SK-N-SH (cell line): ENCODE results near the gene SNX5. TPM values are rescaled to one million over a fixed set of nuclear protein-coding genes. Genes with fewer than 3 reads are reported as not detected.

Source experiments
- CTCF ChIA-PET: fragments of 300-600, 350-600 bp; formaldehyde crosslinking; extraction: SDS; loops from one replicate; lab custom pipeline; 2021; lab: Yijun Ruan, JAX
- POLR2A ChIA-PET: fragments of 350-600 bp; sonication (Branson Sonifier 250); formaldehyde crosslinking; extraction: SDS; loops from one replicate; lab custom pipeline; 2020; ENCODE audit warnings: antibody characterized with exemption, inconsistent platforms; lab: Yijun Ruan, JAX
- DNase-seq: peaks from one replicate; pipeline ENCODE4 v3.0.0; 2012
- H2AFZ ChIP-seq: fragments of 200-600 bp; sonication (generic); 2 replicates; pipeline ENCODE4 v1.8.1; 2016; ENCODE audit warnings: antibody characterized with exemption, mild to moderate bottlenecking, low read depth
- H3F3A ChIP-seq: fragments of 200-600 bp; sonication (generic); replicated peaks from 2 replicates; pipeline ENCODE3; 2016; ENCODE audit warnings: antibody characterized with exemption, mild to moderate bottlenecking; ENCODE audit not compliant: insufficient read depth
- H3K27ac ChIP-seq, 2 experiments: fragments of 200-500 bp in 1 of 2; fragments of 200-600 bp in 1 of 2; sonication (Bioruptor generic) in 1 of 2; sonication (generic), shearing (Covaris generic) in 1 of 2; 2 replicates each; pipeline versions ENCODE4 v1.5.1 to v1.6.1; 2014 to 2016; ENCODE audit warnings: low read depth in 2 of 2, inconsistent platforms in 1 of 2, low read length in 1 of 2, mild to moderate bottlenecking in 1 of 2, mixed read lengths in 1 of 2
- H3K27me3 ChIP-seq: fragments of 200-600 bp; sonication (generic), shearing (Covaris generic); 2 replicates; pipeline ENCODE4 v1.6.1; 2016; ENCODE audit warnings: mixed run types; ENCODE audit not compliant: insufficient read depth
- H3K36me3 ChIP-seq, 2 experiments: fragments of 200-500 bp in 1 of 2; fragments of 200-600 bp in 1 of 2; sonication (Bioruptor generic) in 1 of 2; sonication (generic) in 1 of 2; replicated peaks in 1 of 2; 2 replicates each; pipeline versions ENCODE3 to v1.5.1; 2014 to 2016; ENCODE audit warnings: low read length in 1 of 2, mild to moderate bottlenecking in 1 of 2; ENCODE audit not compliant: insufficient read depth in 2 of 2, control insufficient read depth in 1 of 2
- H3K4me1 ChIP-seq, 2 experiments: fragments of 200-500 bp in 1 of 2; fragments of 200-600 bp in 1 of 2; sonication (Bioruptor generic) in 1 of 2; sonication (generic), shearing (Covaris generic) in 1 of 2; 2 replicates each; pipeline versions ENCODE4 v1.5.1 to v1.6.1; 2014 to 2016; ENCODE audit warnings: low read depth in 1 of 2, low read length in 1 of 2, mixed run types in 1 of 2; ENCODE audit not compliant: insufficient read depth in 2 of 2, control insufficient read depth in 1 of 2
- H3K4me2 ChIP-seq: fragments of 200-600 bp; sonication (generic), shearing (Covaris generic); 2 replicates; pipeline ENCODE4 v1.6.1; 2017; ENCODE audit warnings: mixed run types
- H3K4me3 ChIP-seq, 2 experiments: fragments of 200-500 bp in 1 of 2; fragments of 200-600 bp in 1 of 2; sonication (Bioruptor generic) in 1 of 2; sonication (generic), shearing (Covaris generic) in 1 of 2; 2 replicates each; pipeline versions ENCODE4 v1.5.1 to v1.8.1; 2014 to 2016; ENCODE audit warnings: low read depth in 2 of 2, inconsistent platforms in 1 of 2, low read length in 1 of 2, mild to moderate bottlenecking in 1 of 2, mixed read lengths in 1 of 2, moderate library complexity in 1 of 2
- H3K79me2 ChIP-seq: fragments of 200-600 bp; sonication (generic); 2 replicates; pipeline ENCODE4 v1.8.1; 2017; ENCODE audit warnings: mild to moderate bottlenecking; ENCODE audit not compliant: insufficient read depth
- H3K9ac ChIP-seq: fragments of 200-600 bp; sonication (generic); 2 replicates; pipeline ENCODE4 v1.6.1; 2017; ENCODE audit warnings: mixed run types
- H3K9me2 ChIP-seq: fragments of 200-600 bp; sonication (generic); 2 replicates; pipeline ENCODE4 v1.6.1; 2017; ENCODE audit warnings: mixed run types
- H3K9me3 ChIP-seq: fragments of 200-600 bp; sonication (generic); 2 replicates; pipeline ENCODE4 v1.6.1; 2017; ENCODE audit warnings: mixed run types, mild to moderate bottlenecking, moderate library complexity
- H4K20me1 ChIP-seq: fragments of 200-600 bp; sonication (generic); 2 replicates; pipeline ENCODE4 v1.6.1; 2017; ENCODE audit warnings: mild to moderate bottlenecking, mixed run types; ENCODE audit not compliant: insufficient read depth
- CHD2 ChIP-seq: fragments of 150-350 bp; IDR thresholded peaks from 2 replicates; pipeline ENCODE4 v1.6.1; 2018; ENCODE audit warnings: low read length; ENCODE audit not compliant: partially characterized antibody
- ELF1 ChIP-seq: IDR thresholded peaks from 2 replicates; pipeline ENCODE4 v1.4.0; 2012
- FOXJ3 ChIP-seq: sonication (generic); formaldehyde crosslinking; IDR thresholded peaks from 2 replicates; pipeline ENCODE4 v1.5.1; 2020; ENCODE audit warnings: mild to moderate bottlenecking, missing genetic modification reagents
- FOXM1 ChIP-seq: IDR thresholded peaks from 2 replicates; pipeline ENCODE4 v1.4.0; 2012; ENCODE audit warnings: low read depth, mild to moderate bottlenecking
- GABPA ChIP-seq: IDR thresholded peaks from 2 replicates; pipeline ENCODE4 v1.4.0; 2012; ENCODE audit warnings: low read depth, mild to moderate bottlenecking
- MAX ChIP-seq: IDR thresholded peaks from 2 replicates; pipeline ENCODE4 v1.4.0; 2012; ENCODE audit warnings: low read depth
- MEF2A ChIP-seq: IDR thresholded peaks from 2 replicates; pipeline ENCODE4 v1.4.0; 2012; ENCODE audit warnings: low read depth, borderline replicate concordance
- MXI1 ChIP-seq: IDR thresholded peaks from 2 replicates; pipeline ENCODE4 v1.6.1; 2012; ENCODE audit warnings: mild to moderate bottlenecking, low read depth, low read length, improper control_type of control experiment
- NFIC ChIP-seq: IDR thresholded peaks from 2 replicates; pipeline ENCODE4 v1.4.0; 2012; ENCODE audit warnings: borderline replicate concordance
- PBX3 ChIP-seq: IDR thresholded peaks from 2 replicates; pipeline ENCODE4; 2012
- POLR2AphosphoS5 ChIP-seq: IDR thresholded peaks from 2 replicates; pipeline ENCODE4 v1.6.1; 2012; ENCODE audit warnings: low read depth, low read length
- RAD21 ChIP-seq: IDR thresholded peaks from 2 replicates; pipeline ENCODE4 v1.6.1; 2012; ENCODE audit warnings: mild to moderate bottlenecking, low read length
- RCOR1 ChIP-seq: fragments of 150-350 bp; IDR thresholded peaks from 2 replicates; pipeline ENCODE4 v1.6.1; 2017; ENCODE audit warnings: antibody characterized with exemption, low read length
- REST ChIP-seq: IDR thresholded peaks from 2 replicates; pipeline ENCODE4 v1.6.1; 2012; ENCODE audit warnings: mild to moderate bottlenecking, low read depth, low read length, moderate library complexity
- TCF12 ChIP-seq: IDR thresholded peaks from 2 replicates; pipeline ENCODE4 v1.4.0; 2012
- WGBS: methylation state at CpG from one replicate; pipeline ENCODE4 v1.1.6; 2017; ENCODE audit warnings: low lambda C conversion rate; 5-methylcytosine and 5-hydroxymethylcytosine counted together
- polyA plus RNA-seq, 3 experiments: library from polyadenylated mRNA; depleted of rRNA; stranded (reverse); fragments of >200 nt; gene quantifications; 2 replicates each; pipeline ENCODE4 v1.2.3, GENCODE V29; 2012

Gene SNX5
- polyA plus RNA-seq, 1 of the 3 experiments (the other 2 are of a cell fraction): 76.2 TPM

- Histone ChIP-seq H3K4me2 (no peak overlapping the region), H3K36me3 (peaks cover 5% of the 10 kb centered on the region in 2 experiments), H3K9me3 (no peaks in the 10 kb centered on the region), H3K79me2 (peaks cover 5% of the 10 kb centered on the region; the same call in 1 of the 2 replicates), H3K27me3 (no peaks in the 10 kb centered on the region), H3K27ac (no peak overlapping the region), H2AFZ (no peak overlapping the region), H3K9ac (no peak overlapping the region), H3K4me1 (peaks cover 0 to 4% of the 10 kb centered on the region in 2 experiments; a peak in 1 of 4 replicates), H3K4me3 (no peak overlapping the region), H3K9me2 (no peaks in the 10 kb centered on the region), H3F3A (peaks cover 3% of the 10 kb centered on the region), H4K20me1 (no peaks in the 10 kb centered on the region)
- CTCF ChIA-PET: interaction anchor here (0.8 kb wide), 1 partner anchor 11 kb away, joined by 3 read pairs; no protein-coding TSS in a partner anchor
- no peak for DNase-seq
- 96% methylated on average over 3 of the region's 3 CpGs for WGBS
- TF ChIP-seq POLR2AphosphoS5 (no peak), ELF1 (no peak), CHD2 (no peak), MAX (no peak), RAD21 (no peak), TCF12 (no peak), FOXJ3 (CRISPR knock-in tag) (no peak), MXI1 (no peak), RCOR1 (no peak), PBX3 (no peak), FOXM1 (no peak), NFIC (no peak), REST (no peak), GABPA (no peak), MEF2A (no peak)
- POLR2A ChIA-PET: interaction anchor here (0.7 kb wide), 1 partner anchor 25 kb away, joined by 3 read pairs; the partner anchor contains the start of genes MGME1 and SNX5
These were observed 25.0 kb upstream of the SNX5 start for GRCh38 chr20:17993546-17993945.
